Mammary epithelial cell (primary cell): ENCODE measurements around the gene GSG1L.

Experiments
- EZH2 ChIP-seq: IDR thresholded peaks from 2 replicates; pipeline ENCODE4 v1.6.1; 2012; ENCODE audit warnings: low read length, inconsistent platforms, borderline replicate concordance
- TF ChIP-seq, protein P1 (sequence below), 2 donors: IDR thresholded peaks in 1 of 2; conservative IDR thresholded peaks in 1 of 2; 2 replicates each; pipeline ENCODE4 v1.5.1; 2011 to 2012; ENCODE audit warnings: inconsistent platforms in 2 of 2, low read length in 2 of 2, mild to moderate bottlenecking in 2 of 2, control low read depth in 1 of 2, low read depth in 1 of 2; ENCODE audit not compliant: insufficient read depth in 1 of 2; ENCODE audit errors: extremely low read depth in 1 of 2

DNA sequence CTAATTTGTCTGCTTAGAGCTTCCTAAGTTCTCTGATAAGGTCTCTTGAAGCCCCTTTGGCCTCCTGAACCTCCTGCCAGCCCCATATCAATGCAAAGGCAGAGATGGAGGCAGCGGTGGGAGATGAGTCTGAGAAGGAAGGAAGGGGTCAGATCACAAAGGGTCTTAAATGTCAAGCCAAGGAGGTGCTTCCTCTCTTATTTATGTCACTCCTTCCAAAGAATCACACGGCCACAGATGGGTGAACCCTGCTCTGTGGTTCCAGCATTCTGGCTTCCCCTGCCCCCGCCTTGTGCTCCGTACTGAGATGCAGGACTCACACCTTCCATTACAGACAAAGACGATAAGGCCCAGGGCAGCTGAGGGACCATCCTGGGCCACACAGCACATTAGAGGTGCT is 96.3 kb downstream of the GSG1L start:
- TF ChIP-seq, protein P1, sequence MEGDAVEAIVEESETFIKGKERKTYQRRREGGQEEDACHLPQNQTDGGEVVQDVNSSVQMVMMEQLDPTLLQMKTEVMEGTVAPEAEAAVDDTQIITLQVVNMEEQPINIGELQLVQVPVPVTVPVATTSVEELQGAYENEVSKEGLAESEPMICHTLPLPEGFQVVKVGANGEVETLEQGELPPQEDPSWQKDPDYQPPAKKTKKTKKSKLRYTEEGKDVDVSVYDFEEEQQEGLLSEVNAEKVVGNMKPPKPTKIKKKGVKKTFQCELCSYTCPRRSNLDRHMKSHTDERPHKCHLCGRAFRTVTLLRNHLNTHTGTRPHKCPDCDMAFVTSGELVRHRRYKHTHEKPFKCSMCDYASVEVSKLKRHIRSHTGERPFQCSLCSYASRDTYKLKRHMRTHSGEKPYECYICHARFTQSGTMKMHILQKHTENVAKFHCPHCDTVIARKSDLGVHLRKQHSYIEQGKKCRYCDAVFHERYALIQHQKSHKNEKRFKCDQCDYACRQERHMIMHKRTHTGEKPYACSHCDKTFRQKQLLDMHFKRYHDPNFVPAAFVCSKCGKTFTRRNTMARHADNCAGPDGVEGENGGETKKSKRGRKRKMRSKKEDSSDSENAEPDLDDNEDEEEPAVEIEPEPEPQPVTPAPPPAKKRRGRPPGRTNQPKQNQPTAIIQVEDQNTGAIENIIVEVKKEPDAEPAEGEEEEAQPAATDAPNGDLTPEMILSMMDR (conservative IDR thresholded peaks at IDR 0.05 in 1 of 2, IDR thresholded peaks at IDR 0.05 in 1 of 2; ENCODE audit: extremely low read depth in 1 of 2, insufficient read depth in 1 of 2, low read depth in 1 of 2, low read length in 2 of 2): no peak
- no peak for TF ChIP-seq EZH2
